GM12872 (cell line): Measurements from ENCODE around the gene MRPL3.
A peak's percentile ranks its signal among the peaks of the same experiment; 100 is the strongest.

ENCODE experiments used
- CTCF ChIP-seq: IDR thresholded peaks from 3 replicates; pipeline ENCODE4 v1.5.1; 2011; ENCODE audit warnings: low read depth, mild to moderate bottlenecking, low read length, moderate library complexity; ENCODE audit not compliant: insufficient read depth

The MRPL3 gene

GRCh38 chr3:131502530-131503319 is at the start of gene MRPL3:
MRPL3 (minus strand) TSS chr3:131502971; CDS start chr3:131502821, 150 bp downstream.
- TF ChIP-seq CTCF: no peak

GRCh38 chr3:131551761-131552160 is 49.0 kb upstream of the MRPL3 start:
- TF ChIP-seq CTCF: no peak

GRCh38 chr3:131550562-131551465 is 48.0 kb upstream of the MRPL3 start:
- TF ChIP-seq CTCF: no peak

GRCh38 chr3:131549340-131549739 is 46.6 kb upstream of the MRPL3 start:
- TF ChIP-seq CTCF: peak; percentile 73

- TF ChIP-seq CTCF: no peak
These were observed 44.8 kb upstream of the MRPL3 start for GRCh38 chr3:131547585-131547984.

- no peak for TF ChIP-seq CTCF
These were observed 43.7 kb upstream of the MRPL3 start for GRCh38 chr3:131546441-131546840.

GRCh38 chr3:131544557-131544956 is 41.8 kb upstream of the MRPL3 start:
- no peak for TF ChIP-seq CTCF
